ENCODE data around the gene NAA35.
"Not testable (repeated sequence)": the region's sequence is repeated elsewhere in the genome, so short reads cannot be mapped to it uniquely, and the experiment has no call there.

NAA35 gene

GRCh38 chr9:85940832-85941621 lies at the start of gene NAA35:
Gene NAA35 (plus strand): TSS chr9:85941146. CDS start chr9:85942160, 1,014 bp downstream.
- DNase-seq (ENCODE audit: low read depth), result peak; percentile 99

GRCh38 chr9:85892401-85892800 lies 48.5 kb upstream of the NAA35 start:
- no peak for DNase-seq (ENCODE audit: low read depth)

- no peak for DNase-seq (ENCODE audit: low read depth)
These were observed 45.3 kb upstream of the NAA35 start for GRCh38 chr9:85895685-85896084.

GRCh38 chr9:85897848-85898247 lies 43.1 kb upstream of the NAA35 start:
- no peak for DNase-seq (ENCODE audit: low read depth)

GRCh38 chr9:85898332-85898731 lies 42.6 kb upstream of the NAA35 start:
- DNase-seq (ENCODE audit: low read depth), result no peak

- DNase-seq (ENCODE audit: low read depth), result no peak
These were observed 41.6 kb upstream of the NAA35 start for GRCh38 chr9:85899388-85899787.

GRCh38 chr9:85900504-85901201 lies 40.3 kb upstream of the NAA35 start:
- DNase-seq (ENCODE audit: low read depth), result no peak

GRCh38 chr9:85904975-85905374 lies 36.0 kb upstream of the NAA35 start:
- DNase-seq (ENCODE audit: low read depth), result no peak

GRCh38 chr9:85905957-85906356 lies 35.0 kb upstream of the NAA35 start:
- DNase-seq (ENCODE audit: low read depth), result no peak

- no peak for DNase-seq (ENCODE audit: low read depth)
These were observed 31.6 kb upstream of the NAA35 start for GRCh38 chr9:85909390-85909789.

- no peak for DNase-seq (ENCODE audit: low read depth)
These were observed 26.8 kb upstream of the NAA35 start for GRCh38 chr9:85914108-85914507.

GRCh38 chr9:85917756-85918155 lies 23.2 kb upstream of the NAA35 start:
- no peak for DNase-seq (ENCODE audit: low read depth)

GRCh38 chr9:85925493-85925892 lies 15.5 kb upstream of the NAA35 start:
- no peak for DNase-seq (ENCODE audit: low read depth)

- DNase-seq (ENCODE audit: low read depth), result no peak
These were observed 13.9 kb upstream of the NAA35 start for GRCh38 chr9:85927076-85927475.

GRCh38 chr9:85931495-85931894 lies 9.5 kb upstream of the NAA35 start:
- no peak for DNase-seq (ENCODE audit: low read depth)

GRCh38 chr9:85935950-85936349 lies 5.0 kb upstream of the NAA35 start:
- not testable (repeated sequence) for DNase-seq (ENCODE audit: low read depth)

- DNase-seq (ENCODE audit: low read depth), result no peak
These were observed 593 bp upstream of the NAA35 start for GRCh38 chr9:85940275-85940831.

GRCh38 chr9:85941622-85941940 lies 635 bp downstream of the NAA35 start:
- no peak for DNase-seq (ENCODE audit: low read depth)

- DNase-seq (ENCODE audit: low read depth), result no peak
These were observed 1.3 kb downstream of the NAA35 start for GRCh38 chr9:85941966-85942912.

GRCh38 chr9:85942913-85943709 lies 2.2 kb downstream of the NAA35 start:
- DNase-seq (ENCODE audit: low read depth), result no peak

GRCh38 chr9:85943757-85944430 lies 2.9 kb downstream of the NAA35 start:
- no peak for DNase-seq (ENCODE audit: low read depth)
